GM18858 (cell line): ENCODE results near the gene RAX2.

Source experiments
- ATAC-seq: cut with Tn5 transposase; IDR thresholded peaks from one replicate; pipeline ENCODE4 v1.9.1; 2021; ENCODE audit not compliant: unreplicated experiment

RAX2 gene

DNA sequence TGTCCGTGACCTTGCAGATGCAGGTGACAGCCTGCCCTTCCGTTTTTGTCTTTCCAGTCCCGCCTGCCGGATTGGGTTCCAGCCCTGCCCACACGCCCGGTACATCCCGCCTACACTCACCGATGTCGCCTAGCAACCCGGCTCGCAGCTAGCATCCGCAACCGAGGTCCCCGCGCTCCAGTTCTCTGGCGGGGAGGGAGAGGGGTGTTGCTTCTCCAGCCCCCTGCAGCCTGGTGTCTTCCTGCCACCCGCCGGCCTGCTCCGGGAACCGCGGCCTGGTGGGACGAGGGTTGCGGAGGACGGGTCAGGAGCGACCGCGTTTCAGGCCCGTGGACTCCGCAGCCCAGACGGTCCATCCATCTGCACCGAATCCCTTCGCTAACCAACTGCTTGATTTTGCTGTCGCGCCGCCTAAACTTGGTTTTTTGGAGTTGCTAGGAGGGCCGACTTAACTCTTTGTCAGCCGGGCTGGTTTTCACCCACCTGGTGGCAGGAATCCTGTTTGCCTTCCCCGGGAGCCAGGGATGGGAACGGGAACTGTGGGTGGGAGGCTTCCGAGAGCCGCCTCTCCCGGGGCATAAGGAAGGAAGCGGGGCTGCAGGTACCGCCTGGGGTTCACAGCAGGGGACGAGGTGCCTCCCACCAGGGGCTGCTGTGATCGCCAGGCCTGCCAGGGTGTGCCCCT is 29.5 kb upstream of the RAX2 start:
- no peak for ATAC-seq

DNA sequence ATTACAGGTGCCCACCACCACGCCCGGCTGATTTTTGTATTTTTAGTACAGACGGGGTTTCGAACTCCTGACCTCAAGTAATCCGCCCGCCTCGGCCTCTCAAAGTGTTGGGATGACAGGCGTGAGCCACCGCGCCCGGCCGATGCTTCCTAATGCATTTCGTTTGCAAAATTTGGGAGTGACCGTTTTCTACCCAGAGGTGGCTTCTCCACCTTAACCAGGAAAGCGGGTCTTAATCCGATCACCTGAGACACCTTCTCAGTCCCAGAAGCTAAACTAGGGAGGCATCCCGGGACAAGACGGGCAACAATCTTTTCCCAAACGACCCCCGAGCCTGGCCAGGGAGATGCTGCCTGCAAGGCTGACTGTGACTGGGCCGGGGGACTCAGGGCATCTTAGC is 29.0 kb upstream of the RAX2 start:
- no peak for ATAC-seq

DNA sequence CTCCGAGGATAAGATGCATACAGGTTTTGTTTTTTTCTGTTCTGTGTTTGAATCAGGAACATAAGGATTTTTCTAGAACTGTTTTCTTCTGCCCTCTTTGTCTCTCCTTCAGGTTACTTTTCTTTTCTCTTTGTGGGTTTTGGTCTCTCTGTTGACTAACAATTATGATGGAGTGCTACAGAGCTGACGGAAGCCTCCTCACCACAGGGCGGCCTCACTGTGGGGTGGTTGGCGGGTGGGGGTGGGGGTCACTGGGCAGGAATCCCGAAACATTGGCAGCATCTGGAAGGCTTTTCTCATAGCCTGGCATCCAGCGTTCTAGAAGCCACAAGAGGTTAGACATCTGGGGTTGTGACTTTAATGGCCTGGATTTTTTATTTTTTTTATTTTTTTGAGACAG is 26.1 kb upstream of the RAX2 start:
- no peak for ATAC-seq

DNA sequence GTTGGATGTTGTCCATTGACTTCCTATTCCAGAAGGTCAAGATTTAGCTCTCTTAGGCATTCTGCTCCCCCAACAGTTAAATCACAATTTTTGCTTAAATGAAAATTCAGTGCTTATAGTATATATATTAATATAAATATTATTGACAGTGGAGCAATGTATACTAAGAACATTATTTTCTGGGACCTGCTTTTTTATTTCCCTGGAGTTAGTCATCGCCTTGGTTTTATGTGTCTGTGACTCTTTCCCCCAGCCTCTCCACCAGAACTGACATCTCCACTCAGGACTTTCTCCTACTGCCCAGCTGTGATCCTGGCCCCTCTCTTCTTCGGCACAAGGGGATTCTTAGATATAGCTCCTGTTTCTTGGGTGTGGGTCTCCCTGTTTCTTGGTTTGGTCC is 24.3 kb upstream of the RAX2 start:
- ATAC-seq = no peak

DNA sequence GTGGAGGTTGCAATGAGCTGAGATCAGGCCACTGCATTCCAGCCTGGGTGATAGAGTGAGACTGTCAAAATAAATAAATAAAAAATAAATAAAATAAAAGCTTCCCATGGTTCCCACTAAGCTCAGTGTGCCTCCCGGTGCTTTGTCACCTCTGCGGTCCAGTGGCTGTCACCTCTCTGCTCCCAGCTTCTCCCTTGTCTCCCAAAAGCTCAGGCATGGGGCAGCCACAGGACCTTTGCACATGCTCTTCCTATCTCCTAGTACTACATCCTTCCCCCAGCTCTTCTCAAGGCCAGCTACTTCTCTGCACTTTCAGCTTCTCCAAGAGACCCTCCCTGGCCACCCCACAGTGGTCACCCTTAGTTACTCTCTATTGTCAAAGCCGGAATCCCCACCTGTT is 21.8 kb upstream of the RAX2 start:
- ATAC-seq = no peak

DNA sequence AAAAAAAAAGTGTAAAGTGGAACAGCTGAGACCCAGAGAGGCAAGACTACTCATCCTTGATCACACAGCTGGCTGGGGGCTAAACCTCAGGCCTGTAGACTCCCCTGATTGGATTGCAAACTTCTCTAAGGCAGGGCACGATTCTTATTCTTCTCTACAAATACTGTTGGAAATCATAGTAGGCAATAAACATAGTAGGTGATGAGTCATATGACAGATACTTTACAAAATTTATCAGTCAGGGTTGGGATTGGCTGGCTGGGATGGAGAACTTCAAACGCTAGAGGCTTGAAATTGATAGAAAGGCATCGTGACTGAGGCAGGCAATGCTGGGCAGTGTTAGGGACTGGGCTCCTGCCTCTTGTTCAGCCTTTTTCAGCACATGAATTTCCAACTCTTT is 20.1 kb upstream of the RAX2 start:
- ATAC-seq = no peak

DNA sequence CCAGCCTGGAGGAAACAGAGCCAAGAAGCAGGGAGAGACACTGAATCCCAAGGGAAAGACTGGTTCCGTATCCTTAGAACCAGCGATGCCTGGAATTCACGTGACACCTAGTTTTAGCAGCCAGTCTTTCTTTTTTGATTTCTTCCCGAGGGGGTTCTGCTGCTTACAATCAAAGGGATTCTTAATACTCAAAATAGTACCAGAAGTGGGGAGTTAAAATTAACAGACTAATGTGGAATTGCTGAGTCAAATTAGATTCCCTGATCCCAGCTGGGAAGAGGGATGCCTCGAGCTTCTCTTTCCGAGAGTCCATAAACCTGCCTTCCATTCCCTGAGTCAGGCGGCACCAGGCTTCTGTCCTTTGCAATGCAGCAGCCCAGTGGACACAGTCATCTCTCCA is 18.9 kb upstream of the RAX2 start:
- ATAC-seq = no peak

DNA sequence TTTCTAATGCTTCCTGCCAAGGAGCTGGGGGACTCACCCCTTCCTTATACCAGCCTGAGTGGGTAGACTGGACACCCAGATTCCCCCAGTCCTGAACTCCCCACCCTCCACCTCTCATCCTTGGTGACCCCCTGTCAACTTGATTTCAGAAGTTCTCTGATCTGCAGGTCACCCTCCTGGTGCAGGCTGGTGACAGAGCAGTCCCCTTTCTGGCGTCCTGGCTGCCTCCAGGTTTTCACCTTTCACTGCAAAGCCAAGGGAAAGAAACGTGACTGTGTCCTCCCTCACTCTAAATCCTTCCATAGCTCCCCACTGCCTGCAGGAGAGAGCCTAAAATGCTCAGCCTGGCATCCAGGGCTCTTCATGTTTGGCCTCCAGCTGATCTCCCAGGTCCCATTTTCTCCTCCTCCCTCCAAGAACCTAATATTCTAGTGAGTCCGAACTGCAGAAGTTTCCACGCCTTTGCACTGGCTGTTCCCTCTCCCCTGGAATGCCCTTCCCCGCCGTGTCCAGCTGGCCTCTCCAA is 18.2 kb upstream of the RAX2 start:
- no peak for ATAC-seq

DNA sequence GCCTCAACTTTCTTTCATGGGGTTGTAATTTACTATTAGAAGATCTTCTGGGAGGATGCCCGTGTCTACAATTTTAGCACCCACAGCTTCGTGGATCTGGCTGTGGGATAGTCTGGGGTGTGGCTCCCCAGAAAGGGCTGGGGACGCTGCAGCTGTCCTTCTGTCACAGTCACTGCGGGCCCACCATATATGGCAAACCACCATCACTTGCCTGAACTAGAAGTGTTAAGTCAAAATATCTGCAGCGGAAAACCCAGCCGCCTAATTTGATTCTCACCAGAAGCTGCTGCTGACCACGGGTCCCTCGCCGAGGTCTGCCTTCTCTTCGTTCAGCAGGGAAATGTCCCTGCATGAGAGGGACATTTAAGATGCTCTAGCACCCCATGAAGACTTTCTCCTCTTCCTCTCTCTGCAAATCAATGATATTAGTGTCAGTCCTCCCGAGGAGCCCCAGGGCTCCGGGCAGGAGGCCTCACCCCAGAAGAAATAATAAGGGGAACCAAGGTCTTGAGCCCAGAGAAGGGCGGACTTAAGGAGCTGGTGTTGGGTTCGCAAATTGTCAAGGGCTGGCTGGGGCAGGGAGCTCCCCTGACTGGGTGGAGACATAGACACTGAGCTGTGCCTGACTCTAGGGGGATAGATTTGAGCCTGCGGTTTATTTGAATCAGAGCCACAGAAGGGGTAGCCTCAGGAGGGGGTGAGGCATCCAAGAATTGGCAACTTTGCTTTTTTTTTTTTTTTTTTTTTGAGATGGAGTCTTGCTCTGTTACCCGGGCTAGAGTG is 17.2 kb upstream of the RAX2 start:
- ATAC-seq = no peak

DNA sequence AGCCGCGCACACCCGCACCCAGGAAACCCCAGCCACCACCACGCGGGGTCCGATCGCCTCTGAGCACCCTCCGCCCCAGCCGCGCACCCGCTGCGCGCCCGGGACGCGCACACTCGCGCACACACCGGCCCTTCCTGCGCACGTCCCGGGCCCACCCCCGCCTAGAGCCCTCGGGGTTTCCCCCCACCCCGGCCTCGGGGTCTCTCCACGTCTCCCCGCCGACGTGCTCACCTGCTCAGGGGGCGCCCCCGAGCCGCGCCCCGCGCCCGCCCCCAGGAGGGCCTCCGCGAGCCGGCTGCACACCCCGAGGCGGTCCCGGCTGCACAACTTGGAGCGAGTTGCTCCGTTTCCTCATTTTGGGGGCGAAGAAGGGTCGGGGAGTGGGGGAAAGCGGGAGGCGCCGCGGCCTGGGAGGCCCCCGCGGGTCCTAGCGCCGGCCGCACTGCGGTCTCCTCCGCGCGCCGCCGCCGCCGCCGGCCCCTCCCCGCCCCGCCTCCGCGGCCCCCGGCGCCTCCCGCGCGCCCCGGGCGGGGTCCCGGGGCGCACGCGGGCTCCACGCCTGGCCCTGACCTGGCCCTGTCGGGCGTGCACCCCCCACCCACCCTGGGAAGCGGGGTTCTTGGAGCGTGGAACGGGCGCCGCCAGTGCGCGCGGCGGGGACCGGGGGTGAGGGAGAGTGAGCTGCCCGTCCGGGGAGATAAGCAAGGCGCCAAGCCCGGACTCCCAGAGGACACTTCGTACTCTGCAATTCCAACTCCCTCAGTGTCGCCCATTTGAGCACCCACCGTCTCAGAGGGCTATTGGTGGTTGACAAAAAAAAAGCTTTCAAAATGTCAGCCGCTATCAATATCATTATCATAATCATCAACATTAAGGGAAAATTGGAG is 14.2 kb upstream of the RAX2 start, which contains the start of gene MATK:
MATK (minus strand) TSS at position 444 of the 887 bp plus-strand sequence. CDS start 1,246 bp downstream, outside the sequence.
- no peak for ATAC-seq

DNA sequence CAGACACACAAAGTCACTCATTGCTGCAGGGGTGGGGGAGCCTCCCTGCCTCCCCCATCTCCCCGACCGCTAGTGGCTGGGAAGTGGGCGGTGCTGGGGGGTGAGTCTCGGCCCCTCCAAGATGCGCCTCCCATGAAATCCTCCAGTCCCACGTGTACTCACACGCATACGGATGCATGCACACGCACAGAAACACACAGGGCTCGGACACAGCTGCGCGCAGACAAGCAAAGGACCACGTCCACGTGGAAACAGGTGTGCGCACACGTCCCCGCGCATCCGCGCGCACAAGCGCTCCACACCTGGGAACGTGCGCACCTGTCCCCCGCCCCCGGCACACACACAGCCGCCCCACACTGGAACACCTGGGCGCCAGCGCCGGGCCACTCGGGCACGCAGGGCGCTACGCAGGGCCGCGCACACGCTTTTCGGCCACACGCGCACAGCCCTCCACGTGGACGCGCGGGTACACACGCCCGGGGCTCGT is 13.5 kb upstream of the RAX2 start:
- no peak for ATAC-seq

DNA sequence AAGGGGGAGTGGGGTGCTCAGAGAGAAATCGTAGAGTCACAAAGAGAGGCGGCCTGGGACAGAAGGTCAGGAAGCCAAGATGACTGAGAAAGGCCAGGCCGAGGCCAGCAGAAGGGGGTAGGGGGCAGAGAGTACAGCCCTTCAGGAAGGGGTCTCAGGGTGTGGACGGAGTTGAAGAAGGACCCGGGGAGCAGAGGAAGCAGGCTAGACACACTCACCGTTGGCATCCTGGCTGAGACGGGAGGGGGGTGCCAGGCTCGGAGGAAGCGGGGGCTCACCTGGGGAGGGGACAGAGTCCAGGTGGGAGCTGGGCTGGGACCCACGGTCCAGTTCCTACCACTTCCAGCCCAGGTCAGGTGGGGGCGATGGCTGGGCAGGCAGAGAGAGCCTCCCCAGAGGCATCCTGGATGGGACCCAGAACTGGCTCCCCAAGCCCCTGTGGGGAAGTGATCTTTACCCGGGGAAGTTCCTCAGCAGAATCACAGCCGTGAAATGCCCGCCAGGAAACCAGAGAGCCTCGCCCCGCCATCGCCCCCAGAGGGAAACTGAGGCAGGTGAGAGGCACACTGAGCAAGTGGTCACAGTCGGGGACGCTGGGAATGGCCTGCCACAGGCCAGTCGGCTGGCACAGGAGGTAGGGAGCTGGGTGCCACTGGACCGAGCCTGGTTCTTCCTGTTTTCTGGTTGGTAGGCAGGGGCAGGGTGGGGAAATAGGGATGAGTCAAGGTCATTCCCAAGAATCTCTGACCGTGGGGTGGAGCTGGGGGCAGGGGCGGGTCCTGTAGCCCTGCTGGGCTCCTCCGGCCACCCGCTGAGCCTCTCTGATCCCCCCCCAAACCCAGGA is 12.8 kb upstream of the RAX2 start:
- ATAC-seq = no peak

DNA sequence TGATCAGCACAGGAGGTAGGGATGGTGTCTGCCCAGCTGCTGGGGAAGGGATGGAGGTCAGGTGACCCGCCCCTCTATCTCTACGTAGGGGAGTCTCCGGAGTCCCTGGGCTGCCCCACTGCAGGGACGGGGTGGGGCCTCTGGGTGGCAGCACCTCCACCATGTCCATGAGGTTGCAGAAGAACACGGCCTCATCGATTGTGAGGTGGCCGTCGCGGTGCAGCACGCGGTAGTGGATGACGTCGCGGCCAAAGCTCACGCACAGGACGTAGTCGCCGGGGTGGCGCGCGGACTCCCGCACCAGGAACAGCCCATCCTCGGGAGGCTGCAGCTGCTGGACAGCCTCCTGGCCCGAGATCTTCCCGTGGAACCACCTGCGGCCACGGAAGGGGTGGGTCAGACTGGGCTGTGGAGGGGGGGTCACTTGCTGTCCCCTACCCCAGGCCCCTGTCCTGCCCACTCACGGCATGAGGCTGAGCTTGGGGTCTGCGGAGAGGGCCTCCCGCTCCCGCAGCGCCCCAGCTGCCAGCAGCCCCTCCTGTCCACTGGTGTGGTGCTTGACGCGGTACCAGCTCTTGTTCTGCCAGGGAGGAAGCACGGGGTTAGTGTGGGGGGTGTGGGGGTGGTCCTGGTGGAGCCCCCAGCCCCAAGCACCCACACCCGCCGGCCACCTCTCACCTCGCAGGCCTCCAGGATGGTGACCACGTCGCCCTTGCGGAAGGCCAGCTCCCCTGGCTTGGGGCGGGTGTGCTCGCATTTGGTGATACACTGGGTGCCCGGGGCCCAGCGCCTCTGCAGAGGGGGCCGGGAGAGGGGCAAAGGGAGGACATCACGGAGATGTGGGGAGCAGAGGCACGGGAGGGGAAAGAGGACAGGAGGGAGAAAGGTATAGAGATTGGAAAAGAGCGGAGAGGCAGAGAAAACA is 11.9 kb upstream of the RAX2 start:
- no peak for ATAC-seq

DNA sequence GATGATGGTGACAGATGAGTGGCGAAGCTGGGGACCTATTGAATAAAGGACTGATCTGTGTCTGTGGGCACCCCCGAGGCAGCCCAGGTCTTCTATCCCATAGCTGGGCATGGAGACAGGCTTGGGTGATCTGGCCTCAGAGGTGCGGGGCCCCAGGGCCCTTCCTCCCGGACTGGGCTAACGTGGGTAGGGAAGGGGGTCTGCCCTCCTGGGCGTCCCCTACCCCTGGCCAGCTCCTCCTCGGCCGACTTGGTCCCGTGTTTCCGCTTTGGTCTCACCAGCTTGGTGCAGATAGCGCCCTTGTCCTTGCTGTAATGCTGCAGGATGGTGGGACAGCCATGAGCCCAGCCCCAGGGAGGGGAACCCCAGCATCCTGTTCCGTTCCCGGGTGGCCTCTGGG is 10.9 kb upstream of the RAX2 start:
- no peak for ATAC-seq

DNA sequence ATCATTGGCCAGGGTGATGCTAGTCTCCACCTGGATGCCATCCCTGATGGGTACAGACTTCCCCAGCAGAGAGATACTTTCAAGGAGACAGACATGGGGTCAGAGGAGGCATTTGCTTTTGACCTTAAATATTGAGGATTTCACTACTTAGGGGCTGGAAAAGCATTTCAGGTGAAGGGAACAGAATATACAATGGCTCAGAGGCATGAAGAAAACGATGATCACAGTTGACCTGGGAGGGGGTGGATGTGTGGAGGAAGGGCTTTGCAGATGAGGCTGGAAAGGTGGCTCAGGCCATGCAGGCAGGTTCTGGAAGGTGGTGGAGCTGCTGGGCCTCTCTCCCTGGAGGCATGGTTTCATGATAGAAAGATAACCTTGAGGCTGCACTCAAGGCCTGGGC is 10.3 kb upstream of the RAX2 start:
- no peak for ATAC-seq

DNA sequence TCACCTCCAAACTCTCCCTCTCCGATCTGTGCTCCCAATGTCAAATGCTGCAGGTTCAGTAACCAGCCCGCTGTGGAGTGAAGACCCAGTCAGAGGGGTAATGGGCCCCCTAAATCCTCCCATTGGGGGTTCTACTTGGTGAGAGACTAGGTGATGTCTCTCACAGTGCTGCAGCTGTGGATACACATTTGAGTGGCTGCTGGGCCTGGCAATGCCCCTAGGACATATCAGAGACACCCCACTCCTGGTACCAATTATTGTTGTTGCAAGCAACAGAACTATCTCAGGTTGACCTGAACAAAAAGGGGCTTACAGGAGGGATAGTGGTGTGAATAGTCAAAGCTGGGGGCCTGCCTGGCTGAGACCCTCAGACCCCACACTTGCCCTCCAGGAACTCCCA is 9.6 kb upstream of the RAX2 start:
- ATAC-seq = no peak

DNA sequence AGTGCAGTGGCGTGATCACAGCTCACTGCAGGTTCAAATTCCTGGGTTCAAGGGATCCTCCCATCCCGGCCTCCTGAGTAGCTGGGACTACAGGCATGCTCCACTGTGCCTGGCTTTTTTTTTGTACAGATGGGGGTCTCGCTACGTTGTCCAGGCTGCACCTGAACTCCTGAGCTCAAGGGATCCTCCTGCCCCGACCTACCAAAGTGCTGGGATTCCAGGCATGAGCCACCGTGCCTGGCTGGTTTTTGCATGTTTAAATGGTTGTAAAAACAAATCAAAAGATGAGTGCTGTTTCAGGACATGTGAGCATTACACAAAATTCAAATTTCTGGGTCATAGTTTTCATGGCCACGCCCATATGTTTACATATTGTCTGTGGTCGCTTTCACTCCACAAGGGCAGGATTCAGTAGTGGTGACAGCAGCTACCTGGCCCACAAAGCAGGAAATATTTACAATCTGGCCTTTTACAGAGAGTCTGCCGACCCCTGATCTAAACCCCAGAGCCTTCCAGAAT is 8.8 kb upstream of the RAX2 start:
- ATAC-seq = no peak

DNA sequence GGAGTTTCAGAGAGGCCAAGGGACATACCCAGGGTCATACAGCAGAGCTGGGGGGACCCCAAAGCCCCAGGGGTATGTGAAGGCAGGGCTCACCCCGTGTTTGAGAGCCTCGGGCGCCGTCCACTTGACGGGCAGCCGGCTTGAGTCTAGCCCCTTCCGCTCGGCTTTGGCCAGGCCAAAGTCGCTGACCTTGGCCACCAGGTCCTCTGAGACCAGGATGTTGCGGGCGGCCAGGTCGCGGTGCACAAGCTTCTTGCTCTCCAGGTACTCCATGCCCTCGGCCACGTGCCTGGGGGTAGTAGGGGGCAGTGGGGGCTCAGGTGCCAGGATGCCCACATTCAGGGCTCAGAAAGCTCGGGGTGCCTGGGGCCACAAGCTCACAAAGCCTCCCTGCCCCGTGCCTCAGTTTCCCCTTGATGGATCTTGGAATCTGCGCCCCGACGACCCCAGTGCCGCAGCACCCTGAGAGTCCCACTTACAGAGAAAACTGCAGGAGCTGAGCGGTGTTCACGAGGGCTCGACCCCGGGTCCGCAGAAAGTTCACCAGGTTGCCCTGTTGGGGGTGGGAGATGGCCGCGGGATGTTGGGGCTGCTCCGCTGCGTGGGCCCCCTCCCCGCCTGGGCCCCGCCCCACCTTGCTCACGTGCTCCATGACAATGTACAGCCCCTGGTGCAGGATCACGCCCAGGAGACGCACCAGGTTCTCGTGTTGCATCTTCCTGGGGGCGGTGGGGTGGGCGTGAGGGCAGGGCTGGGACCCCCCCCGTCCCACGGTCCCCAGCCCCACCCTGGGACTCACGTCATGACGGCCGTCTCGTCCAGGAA is 7.1 kb upstream of the RAX2 start:
- no peak for ATAC-seq
